ENCODE measurements around the gene HNRNPUL2.
"Not testable (repeated sequence)": the region's sequence is repeated elsewhere in the genome, so short reads cannot be mapped to it uniquely, and the experiment has no call there.

The HNRNPUL2 gene

DNA sequence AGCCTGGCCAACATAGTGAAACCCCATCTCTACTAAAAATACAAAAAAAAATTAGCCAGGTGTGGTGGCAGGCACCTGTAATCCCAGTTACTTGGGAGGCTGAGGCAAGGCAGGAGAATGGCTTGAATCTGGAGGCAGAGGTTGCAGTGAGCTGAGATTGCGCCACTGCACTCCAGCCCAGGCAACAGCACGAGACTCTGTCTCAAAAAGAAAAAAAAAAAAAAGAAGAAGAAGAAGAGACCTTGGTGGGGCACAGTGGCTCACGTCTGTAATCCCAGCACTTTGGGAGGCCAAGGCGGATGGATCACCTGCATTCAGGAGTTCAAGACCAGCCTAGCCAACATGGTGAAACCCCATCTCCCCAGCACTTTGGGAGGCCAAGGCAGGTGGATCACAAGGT, 23.3 kb downstream of the HNRNPUL2 start:
- DNase-seq (ENCODE audit: low spot score), result not testable (repeated sequence)

DNA sequence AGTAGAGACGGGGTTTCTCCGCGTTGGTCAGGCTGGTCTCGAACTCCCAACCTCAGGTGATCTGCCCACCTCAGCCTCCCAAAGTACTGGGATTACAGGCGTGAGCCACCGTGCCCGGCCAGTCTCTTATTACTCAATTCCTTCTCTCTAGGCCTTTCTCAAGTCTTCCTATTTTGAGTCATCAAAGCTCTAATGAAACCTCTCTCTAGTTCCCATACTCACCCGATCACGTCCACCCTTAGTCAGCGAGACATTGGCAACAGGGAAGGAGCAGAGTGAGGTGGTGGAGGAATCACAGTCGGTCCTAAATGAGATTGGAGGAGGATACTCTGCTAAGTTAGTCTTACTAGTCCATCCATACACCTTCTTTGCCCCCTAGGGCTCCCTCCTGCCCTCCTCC, 25.0 kb downstream of the HNRNPUL2 start:
- DNase-seq (ENCODE audit: low spot score), result no peak

DNA sequence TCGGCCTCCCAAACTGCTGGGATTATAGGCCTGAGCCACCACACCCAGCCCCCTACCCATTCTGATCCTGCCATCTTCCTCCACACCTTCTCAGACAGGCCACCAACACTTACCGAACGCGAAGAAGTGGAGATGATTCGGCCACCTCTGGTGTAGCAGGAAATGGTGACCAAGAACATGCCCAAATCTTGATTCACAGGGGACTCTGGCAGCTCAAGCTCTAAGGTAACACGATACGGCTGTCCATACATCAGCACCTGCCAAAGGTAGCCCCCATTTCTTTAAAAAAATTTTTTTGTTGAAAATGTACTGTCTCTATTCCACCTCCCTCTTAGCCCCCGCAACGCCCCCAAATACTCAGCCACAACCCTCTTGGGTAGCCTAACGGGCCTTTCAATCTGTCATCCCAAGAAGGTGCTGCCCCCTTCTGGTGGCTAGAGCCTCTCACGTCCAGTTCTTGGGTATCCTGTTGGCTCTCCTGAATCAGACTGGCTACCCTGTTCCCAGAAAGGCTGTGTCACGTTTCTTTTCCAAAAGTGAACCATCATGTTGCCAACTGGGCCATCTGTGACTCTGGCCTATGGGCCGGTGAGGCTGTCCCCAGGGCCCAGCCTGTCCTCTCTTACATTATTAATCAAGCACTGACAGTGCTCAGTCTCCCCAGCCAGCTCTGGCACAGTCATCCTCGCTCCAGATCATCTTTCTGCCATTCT, 32.6 kb downstream of the HNRNPUL2 start:
- peak; percentile 83 for DNase-seq (ENCODE audit: low spot score)

DNA sequence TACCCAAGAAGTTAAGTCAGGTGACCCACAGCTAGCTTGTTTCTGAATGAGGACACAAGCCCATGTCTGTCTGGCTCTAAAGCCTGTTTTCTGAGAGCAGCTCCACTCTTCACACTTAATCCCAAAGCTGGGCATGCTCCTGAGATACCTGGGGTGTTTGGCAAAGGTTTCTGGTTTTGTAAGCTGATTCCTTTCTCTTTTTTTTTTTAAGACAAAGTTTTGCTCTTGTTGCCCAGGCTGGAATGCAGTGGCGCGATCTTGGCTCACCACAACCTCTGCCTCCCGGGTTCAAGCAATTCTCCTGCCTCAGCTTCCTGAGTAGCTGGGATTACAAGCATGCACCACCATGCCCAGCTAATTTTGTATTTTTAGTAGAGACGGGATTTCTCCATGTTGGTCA, 33.6 kb downstream of the HNRNPUL2 start:
- DNase-seq (ENCODE audit: low spot score), result not testable (repeated sequence)

DNA sequence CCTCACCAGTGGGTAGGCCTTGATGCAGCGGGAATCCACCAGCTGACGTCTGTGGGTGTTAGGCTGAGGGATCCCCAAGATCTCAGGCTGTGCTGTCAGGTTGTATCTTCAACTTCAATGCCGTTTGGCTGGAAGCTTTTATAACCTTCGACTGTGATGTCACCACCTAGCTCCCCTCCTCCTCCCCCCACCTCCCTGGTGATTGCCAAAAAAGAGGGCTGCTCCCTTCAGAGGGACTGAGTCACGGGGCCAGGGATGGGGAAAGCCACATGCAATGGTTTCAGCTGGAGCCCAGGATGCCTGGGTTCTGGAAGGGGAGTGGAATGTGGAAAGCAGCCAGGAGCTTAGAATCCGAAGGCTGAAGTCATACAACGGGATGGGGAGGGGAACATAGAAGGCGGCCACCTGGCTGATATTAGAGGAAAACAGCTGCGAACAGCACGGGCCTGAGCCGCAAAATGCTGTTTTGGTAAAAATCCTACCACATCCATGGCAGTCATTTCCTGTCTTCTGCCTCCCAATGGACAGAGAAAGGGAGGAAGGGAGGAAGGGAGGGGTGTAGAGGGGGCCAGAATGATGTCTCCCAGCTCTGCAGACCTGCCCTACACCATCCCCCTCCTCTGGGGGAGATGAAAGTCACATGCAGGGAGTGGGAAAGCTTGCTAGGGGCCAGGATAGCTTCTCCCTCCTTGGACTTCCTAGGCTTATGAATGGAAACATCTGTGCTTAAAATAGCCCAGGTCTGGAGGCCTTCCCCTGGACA, 37.7 kb downstream of the HNRNPUL2 start, which contains the start of gene LRRN4CL:
LRRN4CL (minus strand) TSS at position 110 of the 763 bp plus-strand sequence. CDS start 1,022 bp downstream, outside the sequence.
- DNase-seq (ENCODE audit: low spot score), result peak; percentile 89

DNA sequence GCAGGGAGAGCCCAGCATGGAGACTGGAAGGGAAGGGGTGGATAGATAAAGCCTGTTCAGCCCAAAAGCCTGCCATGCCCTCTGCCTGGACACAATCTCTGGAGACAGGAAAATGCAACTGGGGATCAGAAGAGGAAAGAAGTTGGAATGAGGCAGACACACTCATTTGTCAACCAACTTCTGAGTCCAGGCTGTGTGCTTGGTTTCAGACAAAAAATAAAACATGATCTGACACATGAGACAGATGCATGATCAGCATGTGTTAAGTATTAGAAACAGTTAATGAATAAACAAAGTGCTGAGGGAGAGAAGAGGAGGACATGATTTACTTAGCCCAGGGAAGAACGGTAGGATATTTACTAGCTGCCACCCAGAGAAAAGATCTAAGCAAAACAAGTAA, 38.8 kb downstream of the HNRNPUL2 start:
- DNase-seq (ENCODE audit: low spot score), result no peak

DNA sequence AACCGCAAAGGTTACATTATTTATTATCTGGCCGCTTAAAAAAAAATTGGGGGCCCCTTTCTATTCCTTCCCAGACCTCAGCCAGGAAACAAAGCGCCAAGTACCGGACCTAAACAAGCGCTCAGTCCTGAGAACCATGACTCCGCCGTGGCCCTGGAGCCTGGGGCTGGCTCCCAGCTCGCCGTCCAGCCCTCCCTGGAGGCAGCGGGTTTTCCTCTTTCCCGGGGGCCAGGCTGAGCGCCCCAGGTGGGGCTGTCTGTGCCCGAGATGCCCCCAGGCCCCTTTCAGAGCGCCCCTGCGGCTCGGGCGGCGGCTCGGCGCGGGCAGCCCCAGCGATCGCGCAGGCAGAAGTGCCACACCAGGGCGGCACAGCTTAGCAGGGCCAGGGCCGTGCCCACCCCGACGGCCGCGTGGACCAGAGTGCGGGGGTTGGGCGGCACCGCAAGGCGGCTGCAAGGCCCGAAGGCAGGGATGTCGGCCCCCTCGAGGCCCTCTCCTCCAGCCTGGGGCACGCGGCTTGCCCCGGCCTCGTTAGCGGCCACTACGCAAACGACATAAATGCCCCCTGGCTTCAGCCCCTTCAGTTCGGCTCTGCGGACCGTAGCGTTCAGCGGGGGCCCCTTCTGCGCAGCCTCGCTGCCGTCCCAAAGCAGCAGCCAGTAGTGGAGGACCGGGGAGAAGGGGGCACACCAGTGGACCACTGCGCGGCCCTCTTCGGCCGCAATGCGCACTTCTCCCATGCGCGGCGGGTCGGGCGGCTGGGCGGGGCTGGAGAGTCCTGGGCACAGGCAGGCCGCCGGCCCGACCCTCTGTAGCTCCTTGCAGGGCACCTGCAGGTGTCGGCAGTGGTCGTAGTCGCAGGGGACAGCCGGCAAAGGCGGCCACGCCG, 39.5 kb downstream of the HNRNPUL2 start:
- DNase-seq (ENCODE audit: low spot score), result no peak

DNA sequence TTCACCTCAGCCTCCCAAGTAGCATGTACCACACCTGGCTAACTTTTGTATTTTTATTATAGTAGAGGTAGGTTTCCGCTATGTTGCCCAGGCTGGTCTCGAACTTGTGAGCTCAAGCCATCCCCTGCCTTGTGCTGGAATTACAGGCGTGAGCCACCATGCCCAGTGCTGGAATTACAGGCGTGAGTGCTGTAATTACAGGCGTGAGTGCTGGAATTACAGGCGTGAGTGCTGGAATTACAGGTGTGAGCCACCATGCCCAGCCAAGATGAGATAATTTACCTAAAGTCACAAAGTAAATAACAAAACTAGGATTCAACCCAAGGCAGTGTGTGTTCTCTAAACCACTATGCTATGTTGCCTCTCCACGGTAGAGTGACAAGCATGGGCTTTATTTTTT, 44.7 kb downstream of the HNRNPUL2 start:
- no peak for DNase-seq (ENCODE audit: low spot score)

DNA sequence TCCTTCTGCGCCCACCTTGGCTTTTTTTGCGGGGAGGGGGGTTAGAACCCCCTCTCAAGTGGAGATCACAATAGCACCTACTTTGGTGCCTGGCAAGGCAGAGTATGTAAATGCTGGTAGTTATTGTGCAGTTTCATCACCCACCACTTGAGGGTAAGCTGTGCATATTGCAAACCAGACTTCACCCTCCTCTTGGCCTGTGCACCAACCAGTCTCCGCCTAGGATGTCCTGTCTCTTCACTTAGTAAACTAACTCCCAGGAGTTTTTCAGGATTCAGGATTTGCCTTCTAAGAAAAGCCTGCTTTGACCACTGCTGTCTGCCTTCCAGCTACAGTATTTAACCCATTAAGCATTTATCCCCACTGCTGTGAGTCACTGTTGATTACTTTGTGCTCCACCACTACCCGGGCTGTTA, 46.4 kb downstream of the HNRNPUL2 start:
- peak; percentile 86 for DNase-seq (ENCODE audit: low spot score)

DNA sequence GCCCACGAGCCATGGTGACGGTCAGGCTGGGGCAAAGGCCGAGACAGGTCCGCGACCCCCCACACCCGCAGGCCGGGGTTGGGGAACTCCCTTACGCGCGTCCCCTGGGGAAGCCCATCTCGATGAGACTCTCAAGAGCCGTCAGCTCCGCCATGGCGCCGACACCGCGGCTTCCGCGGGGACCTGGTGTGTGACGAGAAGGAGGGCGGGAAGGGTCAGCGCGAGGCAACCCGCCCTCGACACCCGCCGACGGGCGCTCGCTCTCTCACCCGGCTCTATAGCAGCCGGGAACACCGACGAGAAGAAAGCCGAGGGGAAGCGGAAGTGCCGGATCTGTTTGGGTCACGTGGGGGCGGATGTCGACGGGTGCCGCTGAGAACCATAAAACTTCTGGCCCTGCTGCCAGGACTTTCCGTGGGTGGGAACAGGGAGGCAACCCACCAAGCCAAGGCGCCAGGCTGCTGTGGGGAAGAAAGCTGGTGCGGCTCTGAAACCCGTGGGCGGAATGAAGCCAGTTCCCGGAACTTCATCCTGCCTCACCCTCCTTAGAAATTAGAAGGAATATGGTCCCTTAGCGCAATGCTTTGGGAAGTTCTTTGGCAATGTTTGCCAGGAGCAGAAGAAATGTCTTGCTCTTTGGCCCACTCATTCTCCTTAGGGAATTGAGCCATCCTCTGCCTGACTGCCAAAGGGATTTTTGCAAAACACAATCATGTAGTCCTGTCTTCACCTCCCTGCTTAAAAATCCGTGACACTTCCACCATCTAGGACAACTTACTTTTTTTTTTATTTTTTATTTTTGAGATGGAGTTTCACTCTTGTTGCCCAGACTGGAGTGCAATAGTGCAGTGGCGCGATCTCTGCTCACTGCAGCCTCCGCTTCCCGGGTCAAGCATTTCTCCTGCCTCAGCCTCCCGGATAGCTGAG, 48.2 kb downstream of the HNRNPUL2 start, which contains the start of gene UBXN1:
UBXN1 (minus strand) TSS at position 304 of the 927 bp plus-strand sequence; CDS start at position 154, 150 bp downstream.
- DNase-seq (ENCODE audit: low spot score), result peak; percentile 95

DNA sequence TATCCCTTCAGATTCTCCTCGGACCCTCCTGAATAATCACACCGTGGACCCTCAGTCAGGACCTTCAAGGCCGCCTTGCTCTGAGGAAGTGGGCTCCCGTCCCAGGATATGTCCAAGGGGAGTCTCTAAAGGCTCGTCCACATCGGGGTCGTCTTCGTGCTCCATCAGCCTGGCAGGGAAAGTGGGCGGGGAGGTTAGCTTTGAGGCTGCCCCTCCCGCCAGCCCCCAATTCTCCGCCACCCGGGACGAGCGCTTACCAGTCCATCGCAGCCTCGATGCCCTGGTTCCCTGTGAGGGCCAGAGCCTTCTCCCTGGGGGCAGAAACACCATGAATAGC, 48.9 kb downstream of the HNRNPUL2 start:
- DNase-seq (ENCODE audit: low spot score), result no peak

DNA sequence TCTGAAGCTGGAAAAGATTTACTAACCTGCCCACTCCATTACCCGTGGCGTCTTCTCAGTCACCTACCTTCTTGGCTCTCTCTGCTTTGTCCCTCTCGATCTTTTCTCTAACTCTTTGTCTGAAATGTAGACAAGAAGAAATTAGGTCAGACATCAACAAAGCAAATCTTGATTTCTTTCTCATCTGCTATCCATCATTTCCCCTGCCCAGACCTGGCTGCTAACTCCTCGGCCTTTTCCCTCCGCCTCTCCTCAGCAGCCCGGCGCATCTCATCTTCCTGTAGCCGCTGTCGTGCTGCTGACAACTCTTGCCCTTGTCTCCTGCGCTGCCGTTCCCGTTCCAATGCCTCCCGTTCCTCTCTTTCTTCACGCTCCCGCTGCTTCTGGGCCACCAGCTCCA, 49.5 kb downstream of the HNRNPUL2 start:
- no peak for DNase-seq (ENCODE audit: low spot score)

DNA sequence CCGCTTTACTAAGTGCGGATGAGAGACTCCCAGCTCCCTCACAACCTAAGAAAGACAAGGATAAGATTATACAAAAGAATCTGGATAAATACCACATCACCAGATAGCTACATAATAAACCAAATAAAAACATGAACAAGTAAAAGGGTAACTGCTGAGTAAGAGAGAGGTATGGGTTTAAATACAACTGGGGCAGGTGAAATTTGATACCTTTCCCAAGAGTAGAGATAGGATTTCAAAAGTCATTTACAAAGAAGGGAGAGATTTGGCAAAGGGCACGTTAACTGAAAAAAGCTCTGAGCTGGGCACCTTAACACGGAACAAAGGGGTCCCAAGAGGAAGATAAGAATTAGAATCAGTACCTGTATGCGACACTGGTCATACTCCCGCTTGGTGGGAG, 50.1 kb downstream of the HNRNPUL2 start:
- no peak for DNase-seq (ENCODE audit: low spot score)

DNA sequence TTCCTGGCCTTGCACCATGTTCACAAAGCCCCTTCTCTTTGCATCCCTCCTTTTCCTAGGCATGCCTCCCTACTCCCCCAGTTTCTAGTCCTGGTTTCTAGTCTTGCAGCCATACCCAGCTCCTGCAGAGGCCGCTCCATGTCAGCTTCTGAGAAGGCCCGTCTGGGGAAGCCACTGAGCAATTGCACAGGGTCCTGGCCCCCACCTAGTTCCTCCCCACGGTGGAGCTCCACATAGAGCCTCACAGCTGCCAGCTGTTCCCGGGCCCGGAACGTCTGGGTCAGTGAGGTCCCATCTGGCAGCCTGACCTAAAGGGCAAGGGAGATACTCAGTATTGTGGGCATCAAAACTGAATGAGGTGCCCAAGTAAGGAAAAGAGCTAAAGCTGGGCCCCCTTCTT, 50.6 kb downstream of the HNRNPUL2 start:
- DNase-seq (ENCODE audit: low spot score), result no peak

DNA sequence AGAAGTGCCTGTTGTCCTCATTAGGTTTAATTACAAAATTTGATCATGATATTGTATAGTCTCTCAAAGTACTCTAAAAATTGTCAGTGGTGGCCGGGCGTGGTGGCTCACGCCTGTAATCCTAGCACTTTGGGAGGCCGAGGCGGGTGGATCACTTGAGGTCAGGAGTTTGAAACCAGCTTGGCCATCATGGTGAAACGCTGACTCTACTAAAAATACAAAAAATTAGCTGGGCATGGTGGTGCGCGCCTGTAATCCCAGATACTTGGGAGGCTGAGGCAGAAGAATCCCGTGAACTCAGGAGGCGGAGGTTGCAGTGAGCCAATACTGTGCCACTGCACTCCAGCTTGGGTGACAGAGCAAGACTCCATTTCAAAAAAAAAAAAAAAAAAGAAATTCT, 51.8 kb downstream of the HNRNPUL2 start:
- DNase-seq (ENCODE audit: low spot score), result not testable (repeated sequence)

DNA sequence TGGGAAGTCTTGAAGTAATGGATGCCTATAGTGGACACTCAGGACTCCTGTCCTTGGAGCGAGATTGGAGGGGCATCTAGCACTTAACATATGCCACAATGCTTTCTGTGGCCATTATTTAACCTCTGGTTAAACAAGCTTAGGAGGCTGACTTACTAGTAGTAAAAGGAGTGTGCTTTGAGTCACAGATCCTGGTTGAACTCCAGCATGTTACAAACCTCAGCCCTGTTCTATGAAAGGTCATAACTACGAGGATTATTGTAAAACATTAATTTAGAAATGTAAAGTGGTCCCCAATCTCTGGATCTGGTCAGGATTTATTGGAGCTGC, 54.1 kb downstream of the HNRNPUL2 start:
- DNase-seq (ENCODE audit: low spot score), result no peak

DNA sequence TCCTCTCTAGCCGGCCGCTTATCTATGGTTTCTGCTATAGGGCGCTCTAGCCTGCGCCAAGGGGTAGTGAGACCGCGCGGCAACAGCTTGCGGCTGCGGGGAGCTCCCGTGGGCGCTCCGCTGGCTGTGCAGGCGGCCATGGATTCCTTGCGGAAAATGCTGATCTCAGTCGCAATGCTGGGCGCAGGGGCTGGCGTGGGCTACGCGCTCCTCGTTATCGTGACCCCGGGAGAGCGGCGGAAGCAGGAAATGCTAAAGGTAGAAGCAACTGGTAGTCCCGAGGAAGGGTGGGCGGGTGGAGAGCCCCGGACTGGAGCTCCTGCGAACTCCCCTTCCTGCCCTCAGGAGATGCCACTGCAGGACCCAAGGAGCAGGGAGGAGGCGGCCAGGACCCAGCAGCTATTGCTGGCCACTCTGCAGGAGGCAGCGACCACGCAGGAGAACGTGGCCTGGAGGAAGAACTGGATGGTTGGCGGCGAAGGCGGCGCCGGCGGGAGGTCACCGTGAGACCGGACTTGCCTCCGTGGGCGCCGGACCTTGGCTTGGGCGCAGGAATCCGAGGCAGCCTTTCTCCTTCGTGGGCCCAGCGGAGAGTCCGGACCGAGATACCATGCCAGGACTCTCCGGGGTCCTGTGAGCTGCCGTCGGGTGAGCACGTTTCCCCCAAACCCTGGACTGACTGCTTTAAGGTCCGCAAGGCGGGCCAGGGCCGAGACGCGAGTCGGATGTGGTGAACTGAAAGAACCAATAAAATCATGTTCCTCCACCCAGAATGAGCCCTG, 55.5 kb downstream of the HNRNPUL2 start, which contains the start of the genes LBHD1 and UQCC3:
LBHD1 (minus strand) TSS at position 660 of the 782 bp plus-strand sequence. CDS start 2,236 bp downstream, outside the sequence.
UQCC3 (plus strand) TSS at position 66 of the 782 bp plus-strand sequence; CDS start at position 139, 73 bp downstream.
- DNase-seq (ENCODE audit: low spot score), result peak; percentile 87

DNA sequence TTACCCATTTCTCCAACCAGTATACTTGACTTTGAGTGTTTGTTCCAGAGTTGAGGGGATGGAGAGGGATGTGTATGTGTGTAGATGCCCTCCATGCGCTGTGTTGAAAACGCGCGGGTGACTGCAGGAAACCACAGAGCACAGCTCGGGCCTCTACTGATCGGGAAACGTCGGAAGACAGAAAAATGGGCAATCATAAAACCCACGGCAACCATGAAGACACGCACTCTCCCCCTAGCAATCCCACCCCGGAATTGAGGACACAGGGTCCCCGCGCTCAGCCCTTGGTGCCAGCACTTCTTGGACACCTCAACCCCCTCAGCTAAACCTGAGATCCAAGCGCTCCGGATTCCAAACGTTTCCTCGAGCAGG, 56.0 kb downstream of the HNRNPUL2 start:
- no peak for DNase-seq (ENCODE audit: low spot score)

DNA sequence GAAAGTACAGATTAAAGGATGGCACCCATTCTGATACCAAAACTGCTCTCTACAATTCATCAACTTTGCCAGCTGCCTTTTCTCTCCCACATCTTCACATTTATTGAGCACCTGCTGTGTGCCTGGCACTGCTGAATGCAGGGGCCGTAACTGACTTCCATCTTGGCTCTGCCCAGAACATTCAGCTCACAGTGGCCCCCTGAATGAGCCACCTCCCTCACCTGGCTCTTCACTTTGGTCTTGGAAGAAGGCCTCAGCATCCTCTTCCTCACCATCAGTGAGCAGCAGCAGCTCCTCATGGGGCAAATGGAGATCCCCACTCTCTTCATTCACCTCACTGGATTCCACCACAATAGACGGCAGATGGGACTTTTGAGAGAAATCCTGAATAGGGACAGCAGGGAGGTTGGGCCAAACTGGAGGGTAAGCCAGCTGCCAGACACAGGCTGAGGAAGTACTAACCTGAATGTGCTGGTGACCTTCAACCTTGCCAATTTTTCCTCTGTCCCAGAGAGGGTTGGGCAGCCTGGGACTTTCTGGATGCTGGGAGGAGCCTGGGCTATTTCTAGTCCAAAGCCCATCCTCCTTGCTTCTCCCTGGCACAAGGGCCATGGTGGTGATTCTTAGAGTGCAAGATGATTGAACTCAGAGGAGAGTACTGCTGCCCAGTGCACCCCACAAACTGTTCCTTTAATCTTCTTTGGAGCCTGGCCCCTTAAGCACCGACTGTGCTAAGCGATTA, 57.7 kb downstream of the HNRNPUL2 start:
- no peak for DNase-seq (ENCODE audit: low spot score)

DNA sequence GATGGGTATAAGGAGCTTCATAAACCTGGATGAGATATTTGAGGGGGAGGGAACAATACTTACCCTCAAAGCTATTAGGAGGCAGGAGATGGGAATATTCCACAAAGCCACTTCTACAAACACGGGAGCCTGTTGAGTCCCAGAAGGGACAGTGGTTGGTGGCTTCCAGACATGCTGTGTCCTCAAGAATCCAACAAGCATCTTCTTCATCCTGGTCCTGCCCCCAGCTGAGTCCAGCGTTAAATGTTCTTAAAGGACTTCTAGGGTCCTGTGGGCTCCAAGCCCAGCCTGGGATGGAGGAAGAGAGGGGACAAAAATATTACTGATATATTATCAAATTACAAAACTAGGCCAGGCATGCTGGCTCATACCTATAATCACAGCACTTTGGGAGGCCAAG, 59.8 kb downstream of the HNRNPUL2 start:
- no peak for DNase-seq (ENCODE audit: low spot score)

Measured in hepatic stellate cell (primary cell).